ENCODE results near the gene CRTC3. TPM values are rescaled to one million over a fixed set of nuclear protein-coding genes. Genes with fewer than 3 reads are reported as not detected.

Gene CRTC3
- total RNA-seq, 2 donors from 2014 or later: 23.0 to 23.1 TPM

Other genes starting within 250 kb of the CRTC3 start
- 10 to 100 TPM; 14.7 to 21.2 TPM for gene ZNF774, start 177.6 kb upstream of the CRTC3 start, total RNA-seq
- 100 to 1,000 TPM; 197 to 223 TPM for gene IQGAP1, start 141.7 kb upstream of the CRTC3 start, total RNA-seq
- gene BLM, start 187.4 kb downstream of the CRTC3 start, total RNA-seq: 1 to 10 TPM; 3.3 to 3.6 TPM